Mucosa of rectum (tissue), 2 donors: ENCODE measurements around the gene TRMT11.
"Not testable (repeated sequence)": the region's sequence is repeated elsewhere in the genome, so short reads cannot be mapped to it uniquely, and the experiment has no call there.

Source experiments
- H3K27ac ChIP-seq, 2 donors: one replicate each; pipeline ENCODE4 v1.7.0; 2013; ENCODE audit warnings: inconsistent platforms in 2 of 2, low read depth in 2 of 2, low read length in 2 of 2
- H3K27me3 ChIP-seq, 2 donors: one replicate each; pipeline ENCODE4 v1.7.0; 2013; ENCODE audit warnings: low read length in 2 of 2; ENCODE audit not compliant: control insufficient read depth in 2 of 2, insufficient read depth in 2 of 2
- H3K36me3 ChIP-seq, 2 donors: one replicate each; pipeline ENCODE4 v1.7.0; 2013; ENCODE audit warnings: low read length in 2 of 2; ENCODE audit not compliant: control insufficient read depth in 2 of 2, insufficient read depth in 2 of 2
- H3K4me1 ChIP-seq, 2 donors: one replicate each; pipeline ENCODE4 v1.7.0; 2013; ENCODE audit warnings: low read length in 2 of 2, mild to moderate bottlenecking in 1 of 2; ENCODE audit not compliant: control insufficient read depth in 2 of 2, insufficient read depth in 2 of 2
- H3K4me3 ChIP-seq, 2 donors: one replicate each; pipeline ENCODE4 v1.7.0; 2013; ENCODE audit warnings: low read length in 2 of 2
- H3K9ac ChIP-seq, 2 donors: one replicate each; pipeline ENCODE4 v1.7.0; 2013; ENCODE audit warnings: low read length in 2 of 2, low read depth in 1 of 2, mild to moderate bottlenecking in 1 of 2
- H3K9me3 ChIP-seq, 2 donors: one replicate each; pipeline ENCODE4 v1.7.0; 2013; ENCODE audit warnings: low read length in 2 of 2; ENCODE audit not compliant: control insufficient read depth in 2 of 2
- donor health status: healthy.
- donor health status: Normal muscosa, but diverticular disease.

TRMT11 gene

DNA sequence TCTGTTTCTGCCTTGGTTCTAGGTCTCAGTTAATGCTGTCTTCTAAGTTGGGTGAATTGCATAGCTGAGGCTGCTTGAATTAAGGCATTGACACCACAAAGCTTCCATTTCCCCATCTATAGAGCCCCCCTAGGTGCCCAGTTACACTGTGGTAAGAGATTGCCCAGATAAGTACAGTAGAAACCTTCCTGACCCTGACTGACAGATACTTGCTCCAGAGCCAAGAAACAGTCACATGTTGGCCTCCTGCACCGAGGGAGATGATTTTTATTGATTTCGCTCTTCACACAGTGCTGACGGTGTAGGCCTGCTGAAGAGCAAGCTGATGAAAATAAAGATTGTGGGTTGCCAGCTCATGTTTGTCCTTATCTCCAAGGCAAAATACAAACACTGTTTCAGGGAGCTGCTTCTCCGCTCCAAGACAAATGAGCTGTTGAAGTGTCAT lies 67.9 kb downstream of the TRMT11 start:
- no peaks in the 10 kb centered on the region for H3K36me3 ChIP-seq
- H3K4me3 ChIP-seq = no peak overlapping the region
- H3K4me1 ChIP-seq = peaks cover 0 to 19% of the 10 kb centered on the region in 2 donors
- no peaks in the 10 kb centered on the region for H3K9me3 ChIP-seq
- peak overlapping the region in 1 of 2 donors; percentile 19 for H3K27ac ChIP-seq
- H3K9ac ChIP-seq = no peak overlapping the region
- H3K27me3 ChIP-seq = no peaks in the 10 kb centered on the region

DNA sequence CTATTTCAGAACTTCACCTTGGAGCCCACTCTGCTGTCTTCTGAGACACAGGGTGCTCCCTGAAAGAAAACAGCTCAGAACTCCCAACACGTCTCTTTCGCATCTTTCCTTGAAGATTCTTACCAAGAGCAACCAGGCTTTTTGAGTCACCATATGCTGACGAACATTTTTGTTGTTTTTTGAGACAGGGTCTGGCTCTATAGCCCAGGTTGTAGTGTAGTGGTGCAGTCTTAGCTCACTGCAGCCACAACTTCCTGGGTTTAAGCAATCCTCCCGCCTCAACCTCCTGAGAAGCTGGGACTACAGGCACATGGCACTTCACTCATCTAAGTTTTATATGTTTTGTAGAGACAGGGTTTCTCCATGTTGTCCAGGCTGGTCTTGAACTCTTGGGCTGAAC lies 68.5 kb downstream of the TRMT11 start:
- Histone ChIP-seq H3K4me1 (peaks cover 0 to 19% of the 10 kb centered on the region in 2 donors), H3K4me3 (no peak overlapping the region), H3K36me3 (no peaks in the 10 kb centered on the region), H3K9me3 (no peaks in the 10 kb centered on the region), H3K27ac (peak overlapping the region in 1 of 2 donors; percentile 71), H3K27me3 (no peaks in the 10 kb centered on the region), H3K9ac (no peak overlapping the region)

DNA sequence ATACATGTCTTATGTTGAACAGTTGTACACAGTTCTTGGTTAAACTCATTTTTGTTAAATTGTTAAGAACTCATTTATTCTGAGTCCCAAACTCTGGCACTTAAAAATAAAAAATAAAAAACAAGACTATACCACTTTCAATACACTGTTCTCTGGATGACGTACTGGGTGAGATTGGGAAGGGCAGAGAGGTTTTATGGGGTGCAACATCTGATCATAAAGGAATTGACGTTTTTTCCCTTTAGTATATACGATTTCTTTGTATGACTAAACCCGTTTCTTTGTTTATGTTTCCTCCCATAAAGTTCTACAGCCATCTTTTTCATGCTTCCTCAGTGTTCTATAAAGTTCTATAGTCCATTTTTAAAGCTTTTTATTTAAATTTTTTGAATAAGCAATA lies 69.1 kb downstream of the TRMT11 start:
- Histone ChIP-seq H3K9ac (no peak overlapping the region), H3K4me3 (no peak overlapping the region), H3K9me3 (no peaks in the 10 kb centered on the region), H3K27ac (peak overlapping the region; percentile 20 to 71), H3K27me3 (no peaks in the 10 kb centered on the region), H3K36me3 (no peaks in the 10 kb centered on the region), H3K4me1 (peaks cover 0 to 19% of the 10 kb centered on the region in 2 donors)

DNA sequence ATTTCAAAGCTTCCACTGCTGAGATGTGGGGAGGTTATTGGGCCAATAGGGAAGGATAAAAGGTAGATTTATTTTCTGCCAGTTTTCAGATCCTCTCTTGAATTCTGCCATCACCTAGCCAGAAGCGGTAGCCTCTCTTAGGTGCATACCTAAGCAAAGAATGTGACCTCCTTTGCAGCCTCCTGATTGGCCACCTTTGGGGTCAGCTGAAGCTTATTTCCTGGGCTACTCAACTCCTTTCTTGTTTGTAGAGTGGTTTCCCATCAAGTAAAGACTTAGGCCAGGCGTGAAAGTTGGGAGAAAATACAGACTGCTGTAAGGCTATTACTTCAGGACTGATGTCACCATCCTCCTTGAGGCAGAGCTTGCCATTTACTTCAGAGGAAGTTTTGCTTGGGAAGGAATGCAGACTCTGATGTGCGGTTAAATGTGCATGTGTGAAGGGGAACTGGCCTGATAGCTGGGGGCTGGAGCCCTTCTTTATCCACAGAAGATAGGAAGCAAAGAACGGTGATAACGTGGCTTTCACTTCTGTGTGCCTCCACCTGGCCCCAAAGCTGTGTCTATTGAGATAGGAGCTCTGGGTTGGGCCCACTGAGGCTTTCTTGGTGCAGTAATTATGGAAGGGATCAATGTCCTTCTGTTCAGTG lies 70.1 kb downstream of the TRMT11 start:
- Histone ChIP-seq H3K9me3 (no peaks in the 10 kb centered on the region), H3K27ac (no peak overlapping the region), H3K9ac (no peak overlapping the region), H3K27me3 (no peaks in the 10 kb centered on the region), H3K4me1 (peaks cover 0 to 19% of the 10 kb centered on the region in 2 donors), H3K4me3 (no peak overlapping the region), H3K36me3 (peaks cover 0 to under 1% of the 10 kb centered on the region in 2 donors)

DNA sequence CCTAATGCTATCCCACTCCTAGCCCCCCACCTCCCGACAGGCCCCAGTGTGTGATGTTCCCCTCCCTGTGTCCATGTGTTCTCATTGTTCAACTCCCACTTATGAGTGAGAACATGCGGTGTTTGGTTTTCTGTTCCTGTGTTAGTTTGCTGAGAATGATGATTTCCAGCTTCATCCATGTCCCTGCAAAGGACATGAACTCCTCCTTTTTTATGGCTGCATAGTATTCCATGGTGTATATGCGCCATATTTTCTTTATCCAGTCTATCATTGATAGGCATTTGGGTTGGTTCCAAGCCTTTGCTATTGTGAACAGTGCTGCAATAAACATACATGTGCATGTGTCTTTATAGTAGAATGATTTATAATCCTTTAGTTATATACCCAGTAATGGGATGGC lies 71.7 kb downstream of the TRMT11 start:
- peaks cover 0 to 19% of the 10 kb centered on the region in 2 donors for H3K4me1 ChIP-seq
- H3K36me3 ChIP-seq, H3K9ac ChIP-seq, H3K4me3 ChIP-seq, H3K9me3 ChIP-seq, H3K27ac ChIP-seq, H3K27me3 ChIP-seq: not testable (repeated sequence)

DNA sequence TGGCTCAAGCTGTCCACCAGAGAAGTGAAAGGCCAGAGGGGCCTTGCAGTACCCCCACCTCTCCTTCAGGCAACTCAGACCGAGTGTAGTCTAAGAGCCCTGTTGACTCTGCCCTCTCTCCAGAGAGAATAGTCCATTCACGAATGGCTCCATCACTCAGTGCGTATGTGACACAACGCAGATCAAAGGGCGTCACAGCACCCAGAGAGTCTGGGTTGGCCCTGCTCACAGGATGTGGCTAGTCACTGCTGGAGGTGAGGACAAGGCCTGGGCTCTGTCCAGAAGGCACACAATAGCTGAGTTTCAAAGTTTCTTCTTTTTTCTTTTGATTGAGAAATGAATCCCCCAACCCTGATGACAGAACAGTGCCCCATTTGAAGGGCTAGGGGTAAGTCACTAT lies 74.1 kb downstream of the TRMT11 start:
- Histone ChIP-seq H3K27me3 (no peaks in the 10 kb centered on the region), H3K4me1 (peaks cover 0 to 7% of the 10 kb centered on the region in 2 donors), H3K9me3 (no peaks in the 10 kb centered on the region), H3K4me3 (no peak overlapping the region), H3K9ac (no peak overlapping the region), H3K36me3 (peaks cover 0 to 5% of the 10 kb centered on the region in 2 donors), H3K27ac (no peak overlapping the region)

DNA sequence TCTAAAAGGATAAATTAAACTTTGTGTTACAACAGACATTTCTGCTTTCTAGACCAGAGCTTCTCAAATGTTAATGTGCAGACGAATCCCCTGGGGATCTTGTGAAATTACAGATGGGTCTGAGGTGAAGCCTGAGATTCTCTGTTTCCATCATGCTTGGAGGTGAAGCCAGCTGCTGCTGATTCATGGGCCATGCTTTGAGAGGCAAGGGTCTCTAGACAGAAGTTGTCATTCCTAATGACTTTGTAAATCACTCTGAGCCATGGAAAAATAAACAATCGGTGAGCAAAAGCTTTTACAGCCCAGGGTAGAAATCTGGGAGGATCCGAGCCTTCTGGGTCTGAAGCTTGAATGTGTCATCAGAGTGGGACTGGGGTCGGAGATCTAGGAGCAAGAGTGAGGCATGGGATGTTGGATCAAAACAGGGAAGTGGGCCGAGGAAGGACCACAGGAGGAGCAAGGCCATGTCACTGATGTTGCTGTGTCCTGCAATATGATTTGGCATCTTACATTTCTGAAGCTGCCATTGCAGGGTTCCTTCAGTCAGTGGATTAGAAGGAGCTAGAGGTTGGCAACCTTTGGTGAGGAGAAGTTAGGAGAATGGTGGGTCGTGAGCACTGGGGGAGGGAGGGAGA lies 77.3 kb downstream of the TRMT11 start:
- no peaks in the 10 kb centered on the region for H3K27me3 ChIP-seq
- H3K4me3 ChIP-seq = no peak overlapping the region
- H3K36me3 ChIP-seq = peaks cover 0 to 5% of the 10 kb centered on the region in 2 donors
- no peak overlapping the region for H3K27ac ChIP-seq
- H3K4me1 ChIP-seq = peaks cover 0 to 4% of the 10 kb centered on the region in 2 donors
- H3K9me3 ChIP-seq = no peaks in the 10 kb centered on the region
- H3K9ac ChIP-seq = no peak overlapping the region

DNA sequence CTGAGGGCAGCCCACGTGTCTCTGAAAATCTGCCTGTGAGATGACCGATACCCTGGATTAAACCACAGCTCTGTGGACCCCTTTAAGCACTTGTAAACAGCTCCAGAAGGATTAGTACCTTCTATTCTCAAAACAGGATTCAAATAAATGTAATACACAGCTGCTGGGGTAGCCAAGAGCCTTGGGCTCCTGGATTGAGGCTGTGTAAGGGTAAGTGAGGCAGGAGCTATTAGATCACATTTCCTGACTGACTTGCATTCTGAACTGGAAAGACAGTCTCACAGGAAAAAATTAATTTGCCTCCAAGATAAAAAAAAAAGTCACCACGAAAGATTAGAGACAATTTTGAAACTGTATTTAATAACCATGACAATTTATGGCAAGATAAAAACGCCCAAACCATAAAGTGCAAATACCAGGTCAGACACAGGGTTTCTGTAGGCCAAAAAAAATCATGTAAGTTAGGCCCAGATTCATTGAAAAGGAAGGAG lies 78.0 kb downstream of the TRMT11 start:
- Histone ChIP-seq H3K27ac (peak overlapping the region in 1 of 2 donors; percentile 8), H3K36me3 (peaks cover 0 to 5% of the 10 kb centered on the region in 2 donors), H3K9me3 (no peaks in the 10 kb centered on the region), H3K27me3 (no peaks in the 10 kb centered on the region), H3K4me3 (no peak overlapping the region), H3K9ac (no peak overlapping the region), H3K4me1 (peaks cover 0 to 4% of the 10 kb centered on the region in 2 donors)

DNA sequence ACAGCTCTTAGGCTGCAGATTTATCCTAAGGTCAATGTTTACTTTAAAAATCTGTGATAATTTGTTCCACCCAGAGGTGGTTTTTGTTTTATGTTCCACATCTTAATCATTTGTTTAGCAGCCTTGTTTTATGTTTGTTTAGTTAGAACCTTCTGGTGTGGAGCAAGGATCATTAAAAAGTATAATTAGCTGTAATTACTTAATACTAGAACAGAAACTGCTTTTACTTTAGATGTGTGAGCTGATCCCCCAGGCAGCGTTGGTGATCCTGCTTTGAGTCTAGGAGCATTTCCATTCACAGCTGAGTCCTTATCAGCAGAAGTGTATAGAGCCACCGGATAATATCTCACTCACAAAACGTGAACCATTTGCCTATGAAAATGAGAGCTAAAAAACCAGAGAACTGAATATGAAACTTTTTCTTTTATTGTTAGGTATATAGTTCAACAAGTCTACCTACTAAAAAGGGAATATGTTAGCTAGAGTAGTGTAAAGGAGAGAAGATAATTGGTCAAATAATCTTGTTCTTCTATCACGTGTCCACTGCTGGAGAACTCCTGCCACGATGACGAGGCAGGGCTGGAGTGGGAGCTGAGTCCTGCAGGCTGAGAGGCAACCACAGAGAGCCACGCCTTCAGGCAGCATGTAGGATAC lies 78.5 kb downstream of the TRMT11 start:
- no peak overlapping the region for H3K27ac ChIP-seq
- peaks cover 0 to 4% of the 10 kb centered on the region in 2 donors for H3K4me1 ChIP-seq
- peaks cover 0 to 5% of the 10 kb centered on the region in 2 donors for H3K36me3 ChIP-seq
- H3K9ac ChIP-seq = no peak overlapping the region
- no peak overlapping the region for H3K4me3 ChIP-seq
- H3K9me3 ChIP-seq = no peaks in the 10 kb centered on the region
- no peaks in the 10 kb centered on the region for H3K27me3 ChIP-seq
